H9 (cell line): ENCODE data around the gene BTN2A1. TPM values are rescaled to one million over a fixed set of nuclear protein-coding genes. Genes with fewer than 3 reads are reported as not detected.

Experiments used
- DNase-seq: peaks from one replicate; pipeline ENCODE4 v3.0.0-alpha.2; 2017
- H2AFZ ChIP-seq: one replicate; pipeline ENCODE4 v1.6.1; 2013; ENCODE audit warnings: mild to moderate bottlenecking, low read length, control low read depth, moderate library complexity
- H2AK5ac ChIP-seq: 2 replicates; pipeline ENCODE4 v1.6.1; 2013; ENCODE audit warnings: low read length, control low read depth, mixed read lengths; ENCODE audit not compliant: insufficient read length
- H2BK120ac ChIP-seq: one replicate; pipeline ENCODE4 v1.6.1; 2013; ENCODE audit warnings: low read depth, mild to moderate bottlenecking, low read length, control low read depth, inconsistent platforms; ENCODE audit not compliant: poor library complexity, severe bottlenecking
- H2BK12ac ChIP-seq: 2 replicates; pipeline ENCODE4 v1.6.1; 2013; ENCODE audit warnings: low read length, control low read depth, mixed read lengths, low read depth; ENCODE audit not compliant: insufficient read length
- H2BK15ac ChIP-seq: 2 replicates; pipeline ENCODE4 v1.6.1; 2013; ENCODE audit warnings: low read depth, low read length, control low read depth
- H2BK20ac ChIP-seq: one replicate; pipeline ENCODE4 v1.6.1; 2013; ENCODE audit warnings: low read depth, mild to moderate bottlenecking, low read length, control low read depth, inconsistent platforms; ENCODE audit not compliant: poor library complexity, severe bottlenecking
- H2BK5ac ChIP-seq: 2 replicates; pipeline ENCODE4 v1.6.1; 2013; ENCODE audit warnings: low read length, control low read depth, mixed read lengths; ENCODE audit not compliant: insufficient read length
- H3K14ac ChIP-seq: 2 replicates; pipeline ENCODE4 v1.6.1; 2013; ENCODE audit warnings: low read length, control low read depth; ENCODE audit not compliant: insufficient read depth
- H3K18ac ChIP-seq: 2 replicates; pipeline ENCODE4 v1.6.1; 2013; ENCODE audit warnings: low read depth, mild to moderate bottlenecking, mixed read lengths, low read length, control low read depth; ENCODE audit not compliant: insufficient read length
- H3K23ac ChIP-seq: 2 replicates; pipeline ENCODE4 v1.6.1; 2013; ENCODE audit warnings: low read length, control low read depth, mixed read lengths, low read depth; ENCODE audit not compliant: insufficient read length
- H3K23me2 ChIP-seq: 2 replicates; pipeline ENCODE4 v1.6.1; 2013; ENCODE audit warnings: low read depth, mild to moderate bottlenecking, mixed read lengths, low read length, control low read depth; ENCODE audit not compliant: insufficient read length, poor library complexity, severe bottlenecking
- H3K27ac ChIP-seq: 2 replicates; pipeline ENCODE4 v1.5.1; 2013; ENCODE audit warnings: low read length, control low read depth, mixed read lengths, low read depth; ENCODE audit not compliant: insufficient read length
- H3K27me3 ChIP-seq: 2 replicates; pipeline ENCODE4 v1.6.1; 2013; ENCODE audit warnings: low read length, control low read depth, inconsistent platforms; ENCODE audit not compliant: insufficient read depth
- H3K4ac ChIP-seq: 2 replicates; pipeline ENCODE4 v1.6.1; 2013; ENCODE audit warnings: low read depth, mild to moderate bottlenecking, control low read depth, inconsistent platforms, low read length, moderate library complexity
- H3K4me1 ChIP-seq: 2 replicates; pipeline ENCODE4 v1.6.1; 2013; ENCODE audit warnings: low read length, control low read depth, inconsistent platforms; ENCODE audit not compliant: insufficient read depth
- H3K4me2 ChIP-seq: 2 replicates; pipeline ENCODE4 v1.6.1; 2013; ENCODE audit warnings: low read length, control low read depth, mixed read lengths; ENCODE audit not compliant: insufficient read length, insufficient read depth
- H3K56ac ChIP-seq: 2 replicates; pipeline ENCODE4 v1.6.1; 2013; ENCODE audit warnings: low read depth, mild to moderate bottlenecking, mixed read lengths, low read length, control low read depth; ENCODE audit not compliant: insufficient read length
- H3K79me1 ChIP-seq: 2 replicates; pipeline ENCODE4 v1.6.1; 2013; ENCODE audit warnings: low read depth, mild to moderate bottlenecking, moderate library complexity, low read length, control low read depth, inconsistent platforms; ENCODE audit not compliant: insufficient read depth, poor library complexity, severe bottlenecking
- H3K79me2 ChIP-seq: 2 replicates; pipeline ENCODE4 v1.6.1; 2013; ENCODE audit warnings: low read length, control low read depth, inconsistent platforms; ENCODE audit not compliant: insufficient read depth
- H3K9ac ChIP-seq: 2 replicates; pipeline ENCODE4 v1.6.1; 2013; ENCODE audit warnings: low read length, control low read depth, mixed read lengths; ENCODE audit not compliant: insufficient read length; ENCODE audit errors: extremely low read depth
- H3K9me3 ChIP-seq: one replicate; pipeline ENCODE4 v1.6.1; 2013; ENCODE audit warnings: low read depth, low read length, inconsistent platforms; ENCODE audit not compliant: control insufficient read depth
- H3T11ph ChIP-seq: one replicate; pipeline ENCODE4 v1.6.1; 2013; ENCODE audit warnings: mild to moderate bottlenecking, low read length, control low read depth, inconsistent platforms
- H4K20me1 ChIP-seq: one replicate; pipeline ENCODE4 v1.6.1; 2013; ENCODE audit not compliant: control insufficient read depth, insufficient read length, insufficient read depth
- H4K5ac ChIP-seq: 2 replicates; pipeline ENCODE4 v1.6.1; 2013; ENCODE audit warnings: low read depth, mild to moderate bottlenecking, mixed read lengths, low read length, control low read depth; ENCODE audit not compliant: insufficient read length
- H4K8ac ChIP-seq: replicated peaks from 2 replicates; pipeline ENCODE4 v1.6.1; 2013; ENCODE audit warnings: low read length, control low read depth, mixed read lengths, low read depth; ENCODE audit not compliant: insufficient read length
- H4K91ac ChIP-seq: 2 replicates; pipeline ENCODE4 v1.6.1; 2013; ENCODE audit warnings: low read depth, mild to moderate bottlenecking, moderate library complexity, mixed read lengths, low read length, control low read depth; ENCODE audit not compliant: insufficient read length
- H3K27ac Mint-ChIP-seq, 3 experiments: 2 replicates in 2 of 3; 3 replicates in 1 of 3; pipeline ENCODE4 v1.8.0; 2020 to 2021; ENCODE audit warnings: mixed read lengths in 3 of 3, mild to moderate bottlenecking in 1 of 3, moderate library complexity in 1 of 3
- H3K27me3 Mint-ChIP-seq: 2 replicates; pipeline ENCODE4 v1.8.0; 2021; ENCODE audit warnings: low read depth, mild to moderate bottlenecking, moderate library complexity, mixed read lengths
- H3K36me3 Mint-ChIP-seq, 3 experiments: 2 replicates in 2 of 3; 3 replicates in 1 of 3; pipeline ENCODE4 v1.8.0; 2020 to 2021; ENCODE audit warnings: low read depth in 3 of 3, mixed read lengths in 3 of 3; ENCODE audit not compliant: insufficient read depth in 1 of 3
- H3K4me1 Mint-ChIP-seq, 2 experiments: 2 replicates each; pipeline ENCODE4 v1.8.0; 2020; ENCODE audit warnings: mixed read lengths in 2 of 2
- H3K4me3 Mint-ChIP-seq, 2 experiments: 2 replicates in 1 of 2; 3 replicates in 1 of 2; pipeline ENCODE4 v1.8.0; 2020 to 2021; ENCODE audit warnings: mild to moderate bottlenecking in 2 of 2, mixed read lengths in 2 of 2, moderate library complexity in 1 of 2
- H3K9me3 Mint-ChIP-seq, 2 experiments: 2 replicates in 1 of 2; 3 replicates in 1 of 2; pipeline ENCODE4 v1.8.0; 2020; ENCODE audit warnings: mild to moderate bottlenecking in 2 of 2, mixed read lengths in 2 of 2, moderate library complexity in 1 of 2
- CTCF ChIP-seq: fragments of 200-600 bp; sonication (generic); conservative IDR thresholded peaks from 3 replicates; pipeline ENCODE4 v1.8.0; 2021; ENCODE audit warnings: antibody characterized with exemption, mild to moderate bottlenecking
- WGBS: extraction: QIAGEN DNeasy Blood & Tissue Kit; methylation state at CpG from one replicate; pipeline ENCODE4 v1.1.7; 2013; ENCODE audit warnings: missing lambda C conversion rate, low lambda C conversion rate, mixed read lengths; ENCODE audit not compliant: insufficient read length; ENCODE audit errors: extremely low coverage; 5-methylcytosine and 5-hydroxymethylcytosine counted together
- total RNA-seq: library from RNA; stranded (reverse); gene quantifications from 2 replicates; pipeline ENCODE4 v1.2.1, GENCODE V29; 2021

The BTN2A1 gene
- total RNA-seq, 1 experiment from 2014 or later, result 18.4 TPM

- Histone ChIP-seq H3K9me3 (peaks cover 7% of the 10 kb centered on the region), H3K27ac (no peak overlapping the region), H2BK15ac (no peak overlapping the region), H4K91ac (no peak overlapping the region), H3K79me2 (no peaks in the 10 kb centered on the region), H4K8ac (no peak overlapping the region), H3K27me3 (no peaks in the 10 kb centered on the region), H3T11ph (no peak overlapping the region), H3K14ac (peak overlapping the region; percentile 24; the same call in 1 of the 2 replicates), H3K23ac (no peak overlapping the region), H3K23me2 (no peaks in the 10 kb centered on the region), H3K4ac (no peak overlapping the region), H3K56ac (no peak overlapping the region), H2BK5ac (no peak overlapping the region), H2BK20ac (no peak overlapping the region), H2AK5ac (no peak overlapping the region), H3K9ac (no peak overlapping the region), H4K20me1 (no peaks in the 10 kb centered on the region), H2AFZ (no peak overlapping the region), H3K4me1 (peaks cover 4% of the 10 kb centered on the region; the same call in 1 of the 2 replicates), H2BK120ac (no peak overlapping the region), H3K79me1 (no peaks in the 10 kb centered on the region), H4K5ac (no peak overlapping the region), H3K4me2 (no peak overlapping the region), H2BK12ac (no peak overlapping the region), H3K18ac (no peak overlapping the region)
- peaks cover 0 to 15% (median 13%) of the 10 kb centered on the region in 3 experiments; a peak in 5 of 7 replicates for H3K36me3 Mint-ChIP-seq
- H3K9me3 Mint-ChIP-seq, result peaks cover 8 to 10% of the 10 kb centered on the region in 2 experiments; a peak in 4 of 5 replicates
- no CpG with 5 or more reads among the region's 7 CpGs for WGBS
- DNase-seq, result peak; percentile 48
- H3K27me3 Mint-ChIP-seq, result no peaks in the 10 kb centered on the region; the same call in 1 of the 2 replicates
- 0 out of 5 replicates have a peak overlapping the region, but pooled peaks of 1 of the 2 experiments have one; percentile 31 for H3K4me3 Mint-ChIP-seq
- TF ChIP-seq CTCF, result no peak
- H3K4me1 Mint-ChIP-seq, result peaks cover 30 to 32% of the 10 kb centered on the region in 2 experiments
- peak overlapping the region in 2 of 3 experiments; percentile 87 to 88; a peak in 3 of 7 replicates for H3K27ac Mint-ChIP-seq
Measured at GRCh38 chr6:26475823-26476729, 18.3 kb downstream of the BTN2A1 start.
